ENCODE measurements around the gene ZSWIM7.
"Not testable (repeated sequence)": the region's sequence is repeated elsewhere in the genome, so short reads cannot be mapped to it uniquely, and the experiment has no call there.

ZSWIM7 gene

GRCh38 chr17:15946611-15947120, 52.8 kb downstream of the ZSWIM7 start:
- no peak for DNase-seq (ENCODE audit: low read depth)
- TF ChIP-seq CTCF (IDR thresholded peaks at IDR 0.05; ENCODE audit: control insufficient read depth, insufficient read depth, low read depth, low read length, missing control alignments) = no peak
- no peak overlapping the region for H3K4me3 ChIP-seq (ENCODE audit: control insufficient read depth, low read depth, low read length)

- peak overlapping the region; percentile 68 for H3K4me3 ChIP-seq (ENCODE audit: control insufficient read depth, low read depth, low read length)
- no peak for TF ChIP-seq CTCF (IDR thresholded peaks at IDR 0.05; ENCODE audit: control insufficient read depth, insufficient read depth, low read depth, low read length, missing control alignments)
- DNase-seq (ENCODE audit: low read depth) = no peak
Observed at GRCh38 chr17:15945527-15946191, 53.8 kb downstream of the ZSWIM7 start.

GRCh38 chr17:15944759-15945526, 54.6 kb downstream of the ZSWIM7 start, which contains the start of gene ADORA2B:
Gene ADORA2B (plus strand): TSS chr17:15945130. CDS start chr17:15945249, 119 bp downstream.
- peak within 1 kb of the TSS; percentile 68 for H3K4me3 ChIP-seq (ENCODE audit: control insufficient read depth, low read depth, low read length)
- no peak for DNase-seq (ENCODE audit: low read depth)
- TF ChIP-seq CTCF (IDR thresholded peaks at IDR 0.05; ENCODE audit: control insufficient read depth, insufficient read depth, low read depth, low read length, missing control alignments) = peak; percentile 35

GRCh38 chr17:15943971-15944758, 55.3 kb downstream of the ZSWIM7 start:
- DNase-seq (ENCODE audit: low read depth) = no peak

GRCh38 chr17:15942207-15942833, 57.2 kb downstream of the ZSWIM7 start:
- no peak for DNase-seq (ENCODE audit: low read depth)
- no peak for TF ChIP-seq CTCF (IDR thresholded peaks at IDR 0.05; ENCODE audit: control insufficient read depth, insufficient read depth, low read depth, low read length, missing control alignments)

More at GRCh38 chr17:15943971-15944758, 55.3 kb downstream of the ZSWIM7 start:
- TF ChIP-seq CTCF (IDR thresholded peaks at IDR 0.05; ENCODE audit: control insufficient read depth, insufficient read depth, low read depth, low read length, missing control alignments) = no peak
- peak overlapping the region; percentile 68 for H3K4me3 ChIP-seq (ENCODE audit: control insufficient read depth, low read depth, low read length)

GRCh38 chr17:15941781-15942180, 57.7 kb downstream of the ZSWIM7 start:
- DNase-seq (ENCODE audit: low read depth) = no peak
- no peak for TF ChIP-seq CTCF (IDR thresholded peaks at IDR 0.05; ENCODE audit: control insufficient read depth, insufficient read depth, low read depth, low read length, missing control alignments)
- H3K4me3 ChIP-seq (ENCODE audit: control insufficient read depth, low read depth, low read length) = no peak overlapping the region

More at GRCh38 chr17:15942207-15942833, 57.2 kb downstream of the ZSWIM7 start:
- H3K4me3 ChIP-seq (ENCODE audit: control insufficient read depth, low read depth, low read length) = no peak overlapping the region

- not testable (repeated sequence) for H3K4me3 ChIP-seq (ENCODE audit: control insufficient read depth, low read depth, low read length); DNase-seq (ENCODE audit: low read depth)
Observed at GRCh38 chr17:15936481-15936880, 63.0 kb downstream of the ZSWIM7 start.

All from AG09309 (cell line).